ENCODE measurements around the gene RPLP1. TPM values are rescaled to one million over a fixed set of nuclear protein-coding genes. Genes with fewer than 3 reads are reported as not detected.

RPLP1 gene
- 3,656 TPM for polyA plus RNA-seq (2012; ENCODE audit: insufficient read depth, insufficient read length, low read depth)

DNA sequence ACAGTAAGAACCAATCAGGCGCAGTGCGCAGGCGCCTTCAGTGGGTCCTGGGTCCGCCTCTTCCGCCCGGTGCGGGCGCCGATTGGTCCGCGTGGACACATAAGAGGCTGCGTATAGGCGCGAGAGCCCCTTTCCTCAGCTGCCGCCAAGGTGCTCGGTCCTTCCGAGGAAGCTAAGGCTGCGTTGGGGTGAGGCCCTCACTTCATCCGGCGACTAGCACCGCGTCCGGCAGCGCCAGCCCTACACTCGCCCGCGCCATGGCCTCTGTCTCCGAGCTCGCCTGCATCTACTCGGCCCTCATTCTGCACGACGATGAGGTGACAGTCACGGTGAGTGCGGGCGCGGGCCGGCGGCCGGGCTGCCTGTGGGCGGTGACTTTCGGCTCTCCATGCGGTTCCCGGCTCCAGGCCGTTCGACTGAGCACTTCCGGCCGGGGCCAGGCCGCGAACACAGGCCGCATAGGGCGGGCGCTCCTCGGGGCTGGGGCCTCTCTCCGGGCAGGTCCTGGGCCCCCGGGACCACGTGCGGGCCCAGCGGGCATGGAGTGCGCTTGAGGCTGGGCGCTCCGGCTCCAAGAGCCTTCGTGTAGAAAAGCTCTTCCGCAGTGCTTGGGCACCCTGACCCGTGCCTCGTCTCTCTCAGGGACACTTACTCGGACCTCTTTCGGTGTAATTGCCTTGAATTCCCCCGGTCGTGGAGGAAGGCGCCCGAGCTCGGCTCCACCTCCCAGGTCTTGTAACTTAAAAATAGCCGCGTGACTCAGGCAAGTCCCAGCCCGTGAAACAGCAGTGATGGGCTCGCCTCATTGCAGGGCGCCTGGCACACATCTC, at the start of gene RPLP1:
Gene RPLP1, plus strand, starts transcription at position 127 of the 830 bp plus-strand sequence. Its CDS starts 131 bp downstream, at position 258.
- TF ChIP-seq, protein P1, sequence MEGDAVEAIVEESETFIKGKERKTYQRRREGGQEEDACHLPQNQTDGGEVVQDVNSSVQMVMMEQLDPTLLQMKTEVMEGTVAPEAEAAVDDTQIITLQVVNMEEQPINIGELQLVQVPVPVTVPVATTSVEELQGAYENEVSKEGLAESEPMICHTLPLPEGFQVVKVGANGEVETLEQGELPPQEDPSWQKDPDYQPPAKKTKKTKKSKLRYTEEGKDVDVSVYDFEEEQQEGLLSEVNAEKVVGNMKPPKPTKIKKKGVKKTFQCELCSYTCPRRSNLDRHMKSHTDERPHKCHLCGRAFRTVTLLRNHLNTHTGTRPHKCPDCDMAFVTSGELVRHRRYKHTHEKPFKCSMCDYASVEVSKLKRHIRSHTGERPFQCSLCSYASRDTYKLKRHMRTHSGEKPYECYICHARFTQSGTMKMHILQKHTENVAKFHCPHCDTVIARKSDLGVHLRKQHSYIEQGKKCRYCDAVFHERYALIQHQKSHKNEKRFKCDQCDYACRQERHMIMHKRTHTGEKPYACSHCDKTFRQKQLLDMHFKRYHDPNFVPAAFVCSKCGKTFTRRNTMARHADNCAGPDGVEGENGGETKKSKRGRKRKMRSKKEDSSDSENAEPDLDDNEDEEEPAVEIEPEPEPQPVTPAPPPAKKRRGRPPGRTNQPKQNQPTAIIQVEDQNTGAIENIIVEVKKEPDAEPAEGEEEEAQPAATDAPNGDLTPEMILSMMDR (IDR thresholded peaks at IDR 0.05; ENCODE audit: low read depth, low read length) = no peak
- DNase-seq = peak; percentile 96
- Histone ChIP-seq H3K27me3 (no peaks in the 10 kb centered on the region), H3K36me3 (peaks cover 53% of the 10 kb centered on the region), H3K9me3 (no peaks in the 10 kb centered on the region), H3K4me1 (no peaks in the 10 kb centered on the region), H3K4me3 (ENCODE audit: low read depth, low read length) (peak within 1 kb of the TSS; percentile 99)

DNA sequence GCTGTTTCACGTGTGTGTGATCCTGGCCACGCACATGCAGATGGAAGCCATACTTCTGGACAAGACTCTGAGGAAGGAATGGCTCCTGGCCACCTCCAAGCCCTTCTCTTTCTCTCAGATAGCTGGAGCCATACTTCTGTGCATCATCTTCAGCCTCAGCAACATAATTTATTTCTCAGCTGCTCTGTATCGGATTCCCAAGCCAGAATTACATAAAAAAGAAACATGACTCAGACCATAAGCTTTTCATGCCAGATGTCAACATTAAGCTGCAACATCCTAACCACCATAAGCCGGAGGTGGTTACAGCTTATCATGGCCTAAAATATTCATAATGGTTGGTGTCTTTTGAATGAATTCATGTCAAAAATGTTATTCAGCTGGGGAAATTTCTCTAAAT, 49.0 kb upstream of the RPLP1 start:
- Histone ChIP-seq H3K4me3 (ENCODE audit: low read depth, low read length) (no peak overlapping the region), H3K4me1 (peaks cover 9% of the 10 kb centered on the region; the same call in 1 of the 2 replicates), H3K27me3 (no peaks in the 10 kb centered on the region), H3K36me3 (no peaks in the 10 kb centered on the region), H3K9me3 (no peaks in the 10 kb centered on the region)
- TF ChIP-seq, protein P1 (IDR thresholded peaks at IDR 0.05; ENCODE audit: low read depth, low read length) = no peak
- no peak for DNase-seq

DNA sequence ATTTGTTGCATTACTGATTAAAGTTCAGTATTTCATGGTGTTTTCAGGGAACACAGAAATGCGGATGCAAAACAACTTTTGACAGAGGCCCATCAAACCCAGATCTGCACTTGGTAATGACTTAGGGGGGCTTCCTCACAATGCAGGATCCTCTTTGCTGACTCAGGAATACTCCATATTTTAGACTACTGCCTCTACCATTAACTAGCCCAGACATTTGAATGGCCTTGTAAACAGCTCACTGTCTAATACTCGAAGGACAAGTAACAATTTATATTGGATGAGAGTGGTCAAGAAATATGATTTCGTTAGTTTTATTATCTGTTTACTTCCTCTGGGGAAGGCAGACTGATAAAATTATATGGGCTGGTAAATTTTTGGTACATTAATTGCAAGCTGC, 47.5 kb upstream of the RPLP1 start:
- Histone ChIP-seq H3K36me3 (no peaks in the 10 kb centered on the region), H3K27me3 (no peaks in the 10 kb centered on the region)
- no peak for DNase-seq

DNA sequence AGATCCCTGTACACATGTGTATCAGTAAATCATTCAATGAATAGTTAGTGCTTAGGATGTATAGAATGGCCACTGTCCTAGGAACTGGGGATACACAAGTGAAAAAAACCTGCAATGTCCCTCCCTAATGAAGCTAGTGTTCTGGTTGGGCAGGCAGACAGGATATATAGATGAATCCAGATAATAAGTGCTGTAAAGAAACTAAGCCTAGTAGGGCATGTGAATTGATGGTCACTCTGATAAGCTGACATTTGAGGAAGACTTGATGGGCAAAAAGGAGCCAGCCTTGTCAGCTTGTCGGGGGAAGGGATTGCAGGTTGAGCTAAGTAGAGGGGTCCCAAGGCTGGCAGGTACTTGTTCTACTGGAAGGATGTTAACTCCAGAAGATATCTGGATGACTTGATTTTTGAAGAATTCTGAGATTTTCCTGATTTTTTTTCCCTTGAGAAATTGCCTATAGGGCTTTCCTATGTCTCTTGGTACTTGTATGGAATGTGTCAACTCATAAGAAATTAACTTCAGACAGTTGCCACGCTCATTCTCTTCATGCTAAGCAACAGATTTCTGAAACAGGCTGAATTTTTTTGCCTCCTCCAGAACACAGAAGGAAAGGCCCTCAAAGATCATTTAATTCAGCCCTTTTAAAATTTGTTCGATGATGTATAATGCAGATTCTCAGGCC, 44.8 kb upstream of the RPLP1 start:
- Histone ChIP-seq H3K4me3 (ENCODE audit: low read depth, low read length) (no peak overlapping the region), H3K36me3 (no peaks in the 10 kb centered on the region), H3K4me1 (peaks cover 8% of the 10 kb centered on the region; the same call in 1 of the 2 replicates), H3K27me3 (no peaks in the 10 kb centered on the region), H3K9me3 (no peaks in the 10 kb centered on the region)
- TF ChIP-seq, protein P1 (IDR thresholded peaks at IDR 0.05; ENCODE audit: low read depth, low read length) = no peak
- no peak for DNase-seq

More for the DNA sequence above, 47.5 kb upstream of the RPLP1 start:
- Histone ChIP-seq H3K4me3 (ENCODE audit: low read depth, low read length) (no peak overlapping the region), H3K9me3 (no peaks in the 10 kb centered on the region), H3K4me1 (peaks cover 8% of the 10 kb centered on the region; the same call in 1 of the 2 replicates)
- TF ChIP-seq, protein P1 (IDR thresholded peaks at IDR 0.05; ENCODE audit: low read depth, low read length) = no peak

DNA sequence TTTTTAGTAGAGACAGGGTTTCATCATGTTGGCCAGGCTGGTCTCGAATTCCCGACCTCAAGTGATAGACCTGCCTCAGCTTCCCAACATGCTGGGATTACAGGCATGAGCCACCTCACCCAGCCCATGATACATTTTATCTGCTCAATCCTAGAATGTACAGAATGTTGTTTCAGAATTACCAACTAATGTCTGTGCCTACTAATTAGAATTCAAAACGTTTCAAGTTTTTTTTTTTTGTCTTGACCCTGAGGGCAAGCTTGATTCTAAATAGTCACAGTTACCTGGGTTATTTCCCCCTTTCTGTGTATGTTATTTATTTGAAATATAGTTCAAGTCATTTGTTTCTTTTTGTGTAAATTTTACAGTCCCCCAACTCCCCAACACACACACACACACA, 43.8 kb upstream of the RPLP1 start:
- Histone ChIP-seq H3K4me1 (peaks cover 8% of the 10 kb centered on the region; the same call in 1 of the 2 replicates), H3K27me3 (no peaks in the 10 kb centered on the region), H3K9me3 (no peaks in the 10 kb centered on the region), H3K4me3 (ENCODE audit: low read depth, low read length) (no peak overlapping the region), H3K36me3 (no peaks in the 10 kb centered on the region)
- TF ChIP-seq, protein P1 (IDR thresholded peaks at IDR 0.05; ENCODE audit: low read depth, low read length) = no peak
- DNase-seq = no peak
